ENCODE results near the gene NPIPA7.
"Not testable (repeated sequence)": the region's sequence is repeated elsewhere in the genome, so short reads cannot be mapped to it uniquely, and the experiment has no call there.

NPIPA7 gene

GRCh38 chr16:16425146-16425545 lies 46.2 kb downstream of the NPIPA7 start:
- DNase-seq: not testable (repeated sequence)

DNA sequence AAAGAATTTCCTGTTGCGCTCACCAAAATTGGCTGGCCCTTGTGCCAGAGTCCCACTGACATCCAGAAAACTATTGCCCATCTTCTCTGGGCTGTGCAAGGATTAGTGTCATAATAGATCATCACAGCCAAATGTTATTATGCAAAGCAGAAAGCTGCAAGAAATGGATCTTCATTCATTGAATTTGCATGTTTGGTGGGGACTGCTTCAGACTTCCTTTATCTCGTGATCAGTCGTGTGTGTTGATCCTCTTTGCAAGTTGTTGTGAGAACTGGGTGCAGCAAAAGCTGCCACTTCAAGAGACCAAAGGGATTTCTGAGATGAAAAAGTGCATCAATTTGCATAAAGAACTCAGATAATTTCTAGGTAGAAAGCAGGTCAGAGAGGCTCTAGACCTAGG lies 52.2 kb downstream of the NPIPA7 start:
- DNase-seq: not testable (repeated sequence)

DNA sequence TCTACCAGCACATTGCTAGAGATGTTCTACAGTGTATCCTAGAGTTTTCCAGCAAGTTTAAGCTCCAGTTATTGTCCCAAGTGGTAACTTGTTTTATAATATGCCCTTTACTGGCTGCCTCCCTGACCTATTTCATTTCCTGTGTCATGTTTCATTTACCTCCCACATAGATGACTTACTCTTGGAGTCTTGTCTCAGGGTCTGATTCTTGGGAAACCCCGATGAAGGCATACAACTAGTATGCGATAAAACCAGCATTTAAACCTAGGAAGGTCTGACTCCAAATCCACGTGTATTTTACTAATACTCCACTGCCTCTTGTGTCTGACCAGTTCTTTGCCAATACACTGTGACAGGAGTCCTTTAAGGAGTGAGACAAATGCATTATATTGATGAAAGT lies 55.8 kb downstream of the NPIPA7 start:
- not testable (repeated sequence) for DNase-seq

DNA sequence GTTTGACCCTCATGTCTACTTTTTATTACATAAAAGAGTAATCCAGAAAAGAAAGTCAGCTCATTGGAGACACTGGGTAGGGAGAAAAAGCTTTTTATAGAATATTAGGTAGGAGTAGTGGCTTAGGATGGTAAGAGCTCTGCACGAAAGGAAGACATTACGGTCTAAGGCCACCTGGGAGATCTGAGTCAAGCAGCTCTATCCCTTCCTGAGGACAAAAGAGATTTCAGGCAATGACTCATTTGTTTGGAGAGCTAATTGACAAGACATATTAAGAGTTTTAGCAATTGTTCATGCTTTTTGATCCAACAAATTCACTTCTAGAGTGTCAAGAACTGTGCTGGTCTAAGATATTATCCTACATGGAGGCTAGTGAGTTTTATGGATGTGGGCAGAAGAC lies 62.5 kb downstream of the NPIPA7 start:
- not testable (repeated sequence) for DNase-seq
